GM12874 (cell line): Measurements from ENCODE around the gene DDTL.

Experiments
- CTCF ChIP-seq: IDR thresholded peaks from 2 replicates; pipeline ENCODE4 v1.5.1; 2011; ENCODE audit warnings: low read depth, mild to moderate bottlenecking, control low read depth, low read length, moderate library complexity; ENCODE audit not compliant: insufficient read depth

DDTL gene

GRCh38 chr22:23997092-23997491 lies 30.4 kb downstream of the DDTL start:
- TF ChIP-seq CTCF: no peak

- TF ChIP-seq CTCF: no peak
These were observed 34.6 kb downstream of the DDTL start for GRCh38 chr22:24001314-24001713.

- no peak for TF ChIP-seq CTCF
These were observed 35.6 kb downstream of the DDTL start for GRCh38 chr22:24002272-24002671.

GRCh38 chr22:24002851-24003250 lies 36.2 kb downstream of the DDTL start:
- no peak for TF ChIP-seq CTCF

GRCh38 chr22:24003887-24004286 lies 37.2 kb downstream of the DDTL start:
- no peak for TF ChIP-seq CTCF

GRCh38 chr22:24005201-24005600 lies 38.5 kb downstream of the DDTL start, which contains the start of gene GSTT4:
GSTT4 (minus strand) TSS chr22:24005453; CDS start chr22:24005356, 97 bp downstream.
- TF ChIP-seq CTCF: no peak

- no peak for TF ChIP-seq CTCF
These were observed 39.7 kb downstream of the DDTL start for GRCh38 chr22:24006207-24006913.
